HG03039 (cell line): Measurements from ENCODE around the gene AGTPBP1.

Experiments
- ATAC-seq: cut with Tn5 transposase; IDR thresholded peaks from one replicate; pipeline ENCODE4 v1.9.1; 2021; ENCODE audit warnings: mild to moderate bottlenecking, moderate library complexity; ENCODE audit not compliant: unreplicated experiment

The AGTPBP1 gene

DNA sequence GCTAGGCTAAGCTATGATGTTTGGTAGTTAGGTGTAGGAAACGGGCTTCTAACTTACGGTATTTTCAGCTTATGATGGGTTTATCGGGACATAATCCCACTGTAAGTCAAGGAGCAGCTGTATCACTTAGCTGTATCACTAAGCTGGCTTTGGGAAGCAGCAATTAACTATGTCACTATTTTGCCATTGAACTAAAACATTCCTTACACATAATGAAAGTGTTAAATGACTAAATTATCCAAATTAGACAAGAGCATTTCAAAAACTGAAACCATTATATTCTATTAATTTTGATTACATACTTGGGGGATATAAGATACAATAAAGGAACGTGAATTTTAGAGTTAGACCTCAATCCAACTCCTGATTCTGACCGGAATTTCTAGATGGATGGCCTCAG lies 188.3 kb downstream of the AGTPBP1 start:
- ATAC-seq = no peak

- ATAC-seq = no peak
These were observed 194.2 kb downstream of the AGTPBP1 start for GRCh38 chr9:85547599-85547998.

- no peak for ATAC-seq
These were observed 198.6 kb downstream of the AGTPBP1 start for GRCh38 chr9:85543196-85543595.

DNA sequence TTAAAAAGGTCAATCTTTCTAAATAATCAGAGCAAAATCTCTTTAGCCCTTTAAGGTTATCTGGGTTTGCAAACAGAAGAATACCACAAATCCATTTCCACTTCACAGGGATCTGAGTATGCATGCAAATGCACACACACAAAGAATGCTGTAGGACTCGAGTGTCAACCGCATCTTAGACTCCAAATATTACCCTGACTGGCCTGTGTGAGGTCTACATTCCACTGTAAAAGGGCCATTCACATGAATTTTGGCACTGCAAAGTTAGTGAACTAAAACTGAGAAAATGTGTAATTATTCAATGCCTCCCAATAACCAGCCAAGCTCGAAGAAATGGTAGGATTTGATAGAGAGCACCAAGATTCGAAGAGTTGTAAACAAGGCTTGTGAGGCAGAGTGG lies 199.9 kb downstream of the AGTPBP1 start:
- no peak for ATAC-seq

DNA sequence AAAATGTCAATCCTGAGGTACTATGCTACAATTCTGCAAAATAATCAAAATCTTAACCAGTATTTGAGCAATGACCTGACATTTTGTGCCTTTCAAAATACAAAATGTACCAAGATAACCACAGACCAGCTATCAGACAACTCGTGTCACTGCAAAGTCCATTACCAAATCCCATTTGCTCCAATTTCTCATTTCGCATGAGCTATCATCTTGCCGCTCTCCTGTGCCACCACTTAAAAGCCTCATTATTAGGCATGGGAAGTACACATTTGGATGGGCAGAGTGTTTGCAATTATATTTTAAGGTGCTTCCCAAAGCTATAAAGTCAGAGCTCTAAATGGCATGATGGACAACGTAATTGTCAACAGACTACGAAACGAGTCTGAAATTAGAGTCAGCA lies 205.2 kb downstream of the AGTPBP1 start:
- ATAC-seq = no peak

- ATAC-seq = no peak
These were observed 205.7 kb downstream of the AGTPBP1 start for GRCh38 chr9:85536076-85536475.

GRCh38 chr9:85534340-85534739 lies 207.4 kb downstream of the AGTPBP1 start:
- ATAC-seq = no peak

- ATAC-seq = no peak
These were observed 208.2 kb downstream of the AGTPBP1 start for GRCh38 chr9:85533538-85533937.

DNA sequence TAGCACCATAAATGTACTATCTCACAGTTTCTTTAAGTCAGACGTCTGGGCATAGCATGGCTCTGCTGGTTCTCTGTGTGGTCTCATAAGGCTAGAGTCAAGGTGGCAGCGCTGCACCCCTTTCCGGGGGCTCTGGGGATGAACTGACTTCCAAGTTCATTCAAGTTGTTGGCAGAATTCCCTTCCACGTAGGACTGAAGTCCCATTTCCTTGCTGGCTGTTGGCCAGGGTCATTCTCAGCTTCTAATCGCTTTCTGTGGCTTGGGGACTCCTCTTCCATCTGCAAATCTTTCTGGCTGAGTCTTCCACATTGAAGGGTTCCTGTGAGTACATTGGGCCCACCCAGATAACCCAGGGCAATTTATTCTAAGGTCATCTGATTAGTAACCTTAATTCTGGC lies 211.0 kb downstream of the AGTPBP1 start:
- ATAC-seq = no peak

- no peak for ATAC-seq
These were observed 213.1 kb downstream of the AGTPBP1 start for GRCh38 chr9:85528607-85529006.

- ATAC-seq = no peak
These were observed 213.6 kb downstream of the AGTPBP1 start for GRCh38 chr9:85528142-85528541.

DNA sequence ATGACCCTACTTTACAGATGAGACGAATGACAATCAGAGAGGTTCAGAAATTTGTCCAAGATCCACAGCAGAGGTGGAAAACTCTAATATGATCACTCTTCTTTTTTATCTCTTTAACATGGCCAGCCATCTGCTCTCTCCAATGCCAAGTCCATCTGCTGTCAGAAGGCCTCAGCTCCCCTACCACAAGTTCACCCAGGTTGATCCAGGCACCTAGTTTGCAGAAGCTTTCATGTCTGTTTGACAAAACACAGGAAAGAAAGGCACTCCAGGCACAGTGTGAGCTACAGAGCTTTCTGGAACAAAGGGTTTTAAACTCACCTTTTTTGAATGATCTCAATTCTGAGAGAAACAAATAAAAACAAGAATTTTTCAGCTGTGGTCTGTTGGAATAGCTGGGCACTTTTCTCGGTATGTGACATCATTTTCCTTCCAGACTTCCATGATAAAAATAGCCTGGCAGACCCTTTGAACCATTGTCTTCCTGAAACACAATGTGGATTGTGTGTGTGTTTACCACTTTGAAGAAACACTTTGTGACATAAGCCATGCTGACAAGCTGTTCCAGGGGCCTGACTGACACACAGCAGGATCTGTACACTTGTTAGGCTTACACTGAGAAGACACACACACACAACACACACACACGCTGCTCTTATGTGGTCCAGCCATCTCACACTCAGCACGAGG lies 214.3 kb downstream of the AGTPBP1 start:
- no peak for ATAC-seq

DNA sequence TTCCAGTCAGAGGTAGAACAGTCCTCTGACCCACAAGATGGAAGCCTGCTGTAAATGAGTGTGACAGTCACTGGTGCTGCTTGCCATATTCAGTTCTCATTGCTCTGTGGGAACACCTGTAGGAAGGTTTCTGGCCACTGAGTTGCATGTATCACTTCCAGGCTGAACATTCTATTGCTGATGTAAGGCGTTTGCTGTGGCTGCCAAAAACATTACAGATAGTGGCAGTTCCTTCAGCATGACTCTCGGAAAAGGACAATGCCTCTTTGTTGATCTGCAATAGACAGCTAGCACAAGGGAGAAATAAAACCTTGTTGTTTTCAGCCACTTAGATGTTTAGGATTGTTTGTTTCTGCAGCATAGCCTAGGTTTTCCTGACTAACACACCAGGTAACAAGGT lies 217.2 kb downstream of the AGTPBP1 start:
- no peak for ATAC-seq

DNA sequence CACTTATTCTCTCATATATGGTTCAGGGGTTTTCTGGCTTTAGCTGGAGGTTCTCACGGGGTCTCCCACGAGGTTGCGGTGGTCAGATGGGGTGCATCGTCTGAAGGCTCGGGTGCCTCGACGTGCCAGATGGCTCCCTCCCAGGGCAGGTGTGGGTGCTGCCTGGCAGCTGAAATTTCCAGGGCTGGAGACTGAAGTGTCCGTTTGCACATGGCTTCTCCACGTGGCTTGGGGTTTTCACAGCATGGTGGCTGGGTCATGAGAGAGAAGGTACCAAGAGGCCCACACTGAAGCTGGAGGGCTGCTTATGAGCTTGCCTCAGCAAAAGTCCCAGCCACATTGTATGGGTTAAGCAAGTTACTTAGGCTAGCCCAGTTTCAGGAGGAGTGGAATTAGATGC lies 218.6 kb downstream of the AGTPBP1 start:
- ATAC-seq = no peak

DNA sequence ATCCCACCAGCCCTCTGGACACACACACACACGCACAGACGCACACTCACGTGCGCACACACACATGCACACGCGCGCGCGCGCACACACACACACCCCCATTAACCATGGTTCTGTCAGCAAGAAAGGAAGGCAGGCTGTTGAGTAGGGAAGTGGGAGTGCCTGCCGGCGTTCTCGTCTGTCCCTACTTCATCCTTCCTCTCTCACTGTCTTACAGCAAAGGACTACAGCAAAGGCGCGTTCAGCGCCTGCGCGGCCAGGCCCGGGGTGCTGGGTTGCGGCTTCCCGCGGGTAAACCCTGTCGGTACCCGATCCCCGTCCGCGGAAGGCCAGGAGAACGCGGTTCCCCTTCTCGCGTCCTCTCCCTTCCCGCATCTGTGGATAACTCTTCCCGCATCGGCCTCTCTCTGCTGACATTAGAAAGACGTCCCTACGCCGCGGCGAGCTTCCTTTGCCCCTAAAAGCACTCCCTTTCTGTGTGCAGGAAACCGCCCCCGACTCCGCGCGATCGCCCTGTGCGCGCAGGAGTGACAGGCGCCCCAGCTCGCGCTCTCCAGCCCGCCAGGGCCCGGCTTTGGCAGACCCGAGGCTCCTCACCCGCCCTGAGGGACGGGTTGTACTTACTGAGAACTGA lies 219.2 kb downstream of the AGTPBP1 start:
- ATAC-seq = no peak

- no peak for ATAC-seq
These were observed 220.2 kb downstream of the AGTPBP1 start for GRCh38 chr9:85521371-85522197.

- no peak for ATAC-seq
These were observed 224.6 kb downstream of the AGTPBP1 start for GRCh38 chr9:85516976-85517637.

DNA sequence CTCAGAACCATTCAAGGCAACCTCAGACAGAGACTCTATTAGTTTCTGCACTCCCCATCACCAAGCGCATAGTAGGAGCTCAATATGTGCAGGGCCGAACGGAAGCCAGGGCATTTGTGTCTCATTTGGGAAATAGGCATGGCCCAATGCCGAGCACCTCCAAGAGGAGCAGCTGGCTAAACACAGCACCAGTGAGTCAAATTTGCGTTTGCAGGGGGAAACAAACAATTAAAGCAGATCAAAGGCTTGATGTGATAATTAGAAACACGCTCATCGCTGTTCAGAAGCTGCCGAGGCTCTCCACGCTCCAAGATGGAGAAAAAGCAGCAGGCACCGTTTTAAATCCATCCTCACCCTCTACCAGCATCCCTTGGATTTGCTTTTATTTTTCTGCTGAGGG lies 225.3 kb downstream of the AGTPBP1 start:
- no peak for ATAC-seq

DNA sequence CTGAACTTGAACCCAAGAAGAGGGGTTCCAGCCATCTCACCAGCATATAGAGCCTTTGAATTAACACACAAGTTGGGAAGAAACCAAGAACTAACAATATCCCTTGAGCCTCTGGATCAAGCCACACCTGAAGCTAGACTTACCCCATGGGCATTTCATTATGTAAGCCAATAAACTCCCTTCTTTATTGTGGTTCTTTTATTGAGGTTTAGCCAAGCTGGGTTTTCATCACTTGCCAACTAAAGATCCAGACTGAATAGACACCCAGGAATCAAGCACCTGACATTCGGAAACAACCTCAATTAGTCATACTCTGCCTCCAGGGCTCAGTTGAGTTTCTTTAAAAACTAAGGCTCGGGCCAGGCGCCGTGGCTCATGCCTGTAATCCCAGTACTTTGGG lies 226.7 kb downstream of the AGTPBP1 start:
- no peak for ATAC-seq

DNA sequence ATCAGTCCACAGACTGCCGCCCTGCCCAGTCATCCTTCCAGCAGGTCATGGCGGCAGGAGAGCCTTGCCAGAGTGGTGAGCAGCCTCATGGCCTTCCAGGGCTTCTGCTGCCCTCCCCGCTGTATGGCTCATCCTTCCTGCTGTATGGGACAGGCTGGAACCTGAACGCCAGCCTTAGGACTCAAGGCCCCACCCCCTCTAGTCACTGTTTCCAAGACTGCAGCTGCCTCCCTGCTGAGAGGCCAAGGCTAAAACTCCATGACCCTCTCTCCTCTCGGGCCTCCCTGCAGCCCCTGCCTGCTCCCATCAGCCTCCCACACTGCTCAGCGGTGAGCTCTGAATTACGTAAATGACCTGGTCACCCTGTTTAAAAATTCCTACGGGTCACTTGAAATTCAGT lies 227.5 kb downstream of the AGTPBP1 start:
- no peak for ATAC-seq

DNA sequence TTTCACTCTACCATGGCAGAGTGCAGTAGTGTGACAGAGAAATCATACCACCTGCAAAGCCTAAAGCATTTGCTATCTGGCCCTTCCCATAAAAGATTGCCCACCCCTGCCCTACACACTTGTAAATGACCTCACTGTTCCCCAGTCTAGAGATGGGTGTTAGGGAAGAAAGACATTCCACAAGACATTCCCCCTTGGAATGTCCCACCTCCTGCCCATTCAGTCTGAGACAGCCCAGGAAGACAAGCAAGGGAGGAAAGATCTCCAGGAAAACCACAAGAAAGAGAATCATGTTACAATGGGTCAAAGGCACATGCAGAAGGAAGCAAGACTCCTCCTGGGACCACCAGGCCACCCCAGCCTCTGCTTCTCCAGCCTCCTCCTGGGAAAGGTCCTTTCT lies 230.0 kb downstream of the AGTPBP1 start:
- no peak for ATAC-seq
